ENCODE data around the gene DIS3L2. TPM values are rescaled to one million over a fixed set of nuclear protein-coding genes. Genes with fewer than 3 reads are reported as not detected.

The DIS3L2 gene
- total RNA-seq, 1 donor from 2014 or later, result 20.6 TPM

DNA sequence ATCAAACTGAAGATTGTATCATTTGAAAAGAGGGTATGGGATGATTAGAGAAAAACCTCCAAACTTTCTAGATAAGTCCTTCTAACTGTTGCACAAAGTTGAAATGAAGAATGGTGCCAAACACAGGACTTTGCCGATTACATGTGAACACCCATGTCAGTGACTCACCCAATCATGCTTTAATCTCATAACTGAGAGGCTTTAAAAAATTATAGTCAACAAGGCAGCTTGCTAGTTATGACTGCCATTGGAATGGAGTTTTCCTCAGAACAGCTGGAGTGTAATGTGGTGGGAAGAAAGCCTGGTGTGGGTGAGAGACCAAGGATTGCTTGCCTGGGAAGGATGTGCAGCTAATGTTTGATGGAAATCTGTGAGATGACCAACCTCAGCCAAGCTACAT is 318.8 kb downstream of the DIS3L2 start:
- DNase-seq (ENCODE audit: low spot score in 2 of 2), result no peak
- Histone ChIP-seq H3K36me3 (no peaks in the 10 kb centered on the region), H3K27me3 (no peaks in the 10 kb centered on the region), H3K27ac (no peak overlapping the region), H3K9me3 (no peaks in the 10 kb centered on the region), H3K4me1 (no peaks in the 10 kb centered on the region), H3K4me3 (no peak overlapping the region)
- TF ChIP-seq, protein P1, sequence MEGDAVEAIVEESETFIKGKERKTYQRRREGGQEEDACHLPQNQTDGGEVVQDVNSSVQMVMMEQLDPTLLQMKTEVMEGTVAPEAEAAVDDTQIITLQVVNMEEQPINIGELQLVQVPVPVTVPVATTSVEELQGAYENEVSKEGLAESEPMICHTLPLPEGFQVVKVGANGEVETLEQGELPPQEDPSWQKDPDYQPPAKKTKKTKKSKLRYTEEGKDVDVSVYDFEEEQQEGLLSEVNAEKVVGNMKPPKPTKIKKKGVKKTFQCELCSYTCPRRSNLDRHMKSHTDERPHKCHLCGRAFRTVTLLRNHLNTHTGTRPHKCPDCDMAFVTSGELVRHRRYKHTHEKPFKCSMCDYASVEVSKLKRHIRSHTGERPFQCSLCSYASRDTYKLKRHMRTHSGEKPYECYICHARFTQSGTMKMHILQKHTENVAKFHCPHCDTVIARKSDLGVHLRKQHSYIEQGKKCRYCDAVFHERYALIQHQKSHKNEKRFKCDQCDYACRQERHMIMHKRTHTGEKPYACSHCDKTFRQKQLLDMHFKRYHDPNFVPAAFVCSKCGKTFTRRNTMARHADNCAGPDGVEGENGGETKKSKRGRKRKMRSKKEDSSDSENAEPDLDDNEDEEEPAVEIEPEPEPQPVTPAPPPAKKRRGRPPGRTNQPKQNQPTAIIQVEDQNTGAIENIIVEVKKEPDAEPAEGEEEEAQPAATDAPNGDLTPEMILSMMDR (IDR thresholded peaks at IDR 0.05), result no peak
- intact Hi-C loops (cut with DNase I), result no loop called here

DNA sequence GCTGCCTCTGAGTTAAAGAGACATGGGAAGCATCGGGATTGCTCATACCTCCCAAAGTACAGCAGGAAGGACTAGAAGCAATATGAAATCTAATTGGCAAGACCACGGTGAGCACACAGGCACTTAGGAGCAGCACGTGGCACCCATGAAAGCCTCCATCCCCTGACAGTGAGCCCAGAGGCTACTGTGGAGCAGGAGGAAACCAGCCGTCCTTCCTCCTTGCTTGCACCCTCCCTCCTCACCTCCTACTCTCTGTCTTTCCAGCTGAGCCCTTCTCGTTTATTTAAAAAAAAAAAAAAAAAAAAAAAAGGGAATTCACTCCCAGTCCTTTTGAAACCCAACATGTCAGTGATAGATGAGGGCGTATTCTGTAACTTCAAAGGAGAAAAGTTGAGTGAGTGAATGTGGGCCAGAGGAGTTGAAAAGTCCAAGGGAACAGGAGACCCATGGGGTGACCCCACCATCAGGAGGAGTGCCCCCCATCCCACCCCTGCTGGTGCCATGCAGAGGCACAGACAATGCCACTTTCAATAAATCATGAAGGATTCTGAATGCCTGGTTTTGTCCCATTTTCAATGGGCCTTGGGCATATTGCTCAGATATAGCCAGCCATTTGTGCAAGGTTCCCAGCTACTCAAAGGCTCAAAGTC is 320.5 kb downstream of the DIS3L2 start:
- intact Hi-C loops (cut with DNase I), result no loop called here
- TF ChIP-seq, protein P1 (IDR thresholded peaks at IDR 0.05), result no peak
- no peaks in the 10 kb centered on the region for H3K36me3 ChIP-seq
- no peaks in the 10 kb centered on the region for H3K4me1 ChIP-seq
- no peak for DNase-seq (ENCODE audit: low spot score in 2 of 2)
- H3K27ac ChIP-seq, result no peak overlapping the region
- H3K9me3 ChIP-seq, result no peaks in the 10 kb centered on the region
- no peak overlapping the region for H3K4me3 ChIP-seq
- H3K27me3 ChIP-seq, result no peaks in the 10 kb centered on the region

DNA sequence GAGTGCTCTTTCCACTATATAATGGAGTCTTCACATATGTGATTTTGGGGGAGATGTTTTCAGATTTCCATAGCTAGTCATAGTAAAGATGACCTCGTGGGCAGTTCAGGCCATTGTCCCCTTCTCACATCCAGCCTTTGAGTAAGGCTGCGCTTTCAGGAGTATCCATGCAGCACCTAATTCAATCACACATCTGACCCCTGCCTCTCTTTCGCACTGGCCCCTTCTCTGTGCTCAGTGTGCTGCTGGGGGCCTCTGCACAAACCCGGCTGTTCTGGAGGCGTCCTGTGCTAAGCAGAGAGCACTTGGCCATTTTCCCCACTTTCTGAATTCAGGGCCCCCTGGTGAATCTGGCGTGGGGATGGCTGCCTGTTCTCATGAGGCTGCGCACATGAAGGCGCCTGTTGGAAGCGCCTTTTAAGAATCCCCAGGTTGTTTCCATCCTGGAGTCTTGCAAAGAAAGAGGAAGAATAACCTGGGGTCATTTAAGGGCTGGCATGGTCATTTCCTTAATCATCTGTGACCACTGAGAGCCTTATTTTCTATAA is 321.1 kb downstream of the DIS3L2 start:
- Histone ChIP-seq H3K27me3 (no peaks in the 10 kb centered on the region), H3K4me1 (no peaks in the 10 kb centered on the region), H3K27ac (no peak overlapping the region), H3K4me3 (no peak overlapping the region), H3K36me3 (no peaks in the 10 kb centered on the region), H3K9me3 (no peaks in the 10 kb centered on the region)
- intact Hi-C loops (cut with DNase I), result no loop called here
- TF ChIP-seq, protein P1 (IDR thresholded peaks at IDR 0.05), result no peak
- no peak for DNase-seq (ENCODE audit: low spot score in 2 of 2)

DNA sequence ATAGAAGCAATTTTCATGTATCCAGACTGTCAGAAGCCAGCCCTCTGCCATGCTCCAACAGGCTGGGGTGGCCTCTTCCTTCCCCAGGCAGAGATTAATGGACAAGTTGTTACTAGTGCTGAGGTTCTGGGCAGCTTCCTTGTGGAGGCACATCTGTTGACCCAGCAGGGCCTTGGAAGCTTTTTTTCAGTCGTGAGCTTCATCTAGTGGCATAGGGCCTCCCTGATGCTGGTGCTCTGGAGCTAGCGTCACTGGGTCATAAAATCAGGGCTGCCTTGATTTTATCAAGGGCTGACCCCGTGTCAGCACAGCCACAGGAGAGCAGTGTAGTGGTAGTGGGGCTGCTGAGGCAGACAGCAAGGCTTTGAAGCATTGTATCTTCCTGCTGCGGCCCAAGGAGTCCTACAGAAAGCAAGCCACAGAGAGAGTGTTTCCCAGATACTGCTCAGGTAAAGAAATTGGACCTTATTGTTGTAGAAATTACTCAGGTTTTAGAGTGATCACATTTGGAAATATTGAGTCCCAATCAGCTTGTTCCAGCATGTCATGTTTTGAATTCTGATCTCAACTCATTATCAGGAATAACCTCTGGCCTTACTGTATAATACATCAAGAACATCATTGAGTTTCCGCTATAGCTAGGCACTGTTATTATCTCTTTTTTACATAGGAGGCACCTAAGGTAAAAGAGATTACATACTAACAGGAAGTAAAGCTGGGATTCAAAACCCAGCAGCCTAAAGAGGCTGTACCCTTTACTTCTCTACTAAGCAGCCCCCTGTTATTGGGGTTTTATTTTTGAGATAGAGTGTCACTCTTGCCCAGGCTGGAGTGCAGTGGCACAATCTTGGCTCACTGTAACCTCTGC is 324.7 kb downstream of the DIS3L2 start:
- Histone ChIP-seq H3K4me3 (no peak overlapping the region), H3K9me3 (no peaks in the 10 kb centered on the region), H3K4me1 (no peaks in the 10 kb centered on the region), H3K27me3 (no peaks in the 10 kb centered on the region), H3K27ac (no peak overlapping the region), H3K36me3 (peaks cover 0 to 4% of the 10 kb centered on the region in 2 donors)
- TF ChIP-seq, protein P1 (IDR thresholded peaks at IDR 0.05), result no peak
- intact Hi-C loops (cut with DNase I), result no loop called here
- no peak for DNase-seq (ENCODE audit: low spot score in 2 of 2)

DNA sequence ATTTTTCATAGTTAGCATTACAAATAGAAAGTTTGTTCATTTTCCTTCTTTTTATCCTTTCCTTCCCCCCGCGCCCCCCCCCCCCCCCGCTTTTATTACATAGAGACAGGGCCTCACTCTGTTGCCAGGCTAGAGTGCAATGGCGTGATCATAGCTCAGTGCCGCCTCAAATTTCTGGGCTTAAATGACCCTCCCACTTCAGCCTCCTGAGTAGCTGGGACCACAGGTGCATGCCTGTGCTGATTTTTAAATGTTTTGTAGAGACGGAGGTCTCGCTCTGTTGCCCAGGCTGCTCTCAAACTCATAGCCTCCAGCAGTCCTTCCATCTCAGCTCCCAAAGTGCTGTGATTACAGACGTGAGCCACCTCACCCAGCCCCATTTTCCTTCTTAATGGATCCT is 325.8 kb downstream of the DIS3L2 start:
- TF ChIP-seq, protein P1 (IDR thresholded peaks at IDR 0.05), result no peak
- no peak overlapping the region for H3K4me3 ChIP-seq
- H3K27me3 ChIP-seq, result no peaks in the 10 kb centered on the region
- H3K27ac ChIP-seq, result no peak overlapping the region
- no peak for DNase-seq (ENCODE audit: low spot score in 2 of 2)
- peaks cover 0 to 7% of the 10 kb centered on the region in 2 donors for H3K36me3 ChIP-seq
- H3K4me1 ChIP-seq, result no peaks in the 10 kb centered on the region
- intact Hi-C loops (cut with DNase I), result no loop called here
- no peaks in the 10 kb centered on the region for H3K9me3 ChIP-seq

All from ascending aorta (tissue), 2 donors.